Astrocyte of the spinal cord (primary cell): ENCODE measurements around the gene SOHLH2.

Source experiments
- DNase-seq: peaks from one replicate; pipeline ENCODE4 v3.0.0; 2011; ENCODE audit warnings: low read depth, low spot score
- H3K4me3 ChIP-seq: 2 replicates; pipeline ENCODE4 v1.5.1; 2011; ENCODE audit warnings: low read depth, mild to moderate bottlenecking, low read length, moderate library complexity
- in situ Hi-C: cut with HindIII; loops from 2 replicates; pipeline ENCODE4 v1.10.0; 2017; ENCODE audit warnings: low sequenced_read_pairs
- TF ChIP-seq, protein P1 (sequence below): IDR thresholded peaks from 2 replicates; pipeline ENCODE4 v1.5.1; 2012; ENCODE audit warnings: low read depth, mild to moderate bottlenecking, low read length, inconsistent platforms

Gene SOHLH2

DNA sequence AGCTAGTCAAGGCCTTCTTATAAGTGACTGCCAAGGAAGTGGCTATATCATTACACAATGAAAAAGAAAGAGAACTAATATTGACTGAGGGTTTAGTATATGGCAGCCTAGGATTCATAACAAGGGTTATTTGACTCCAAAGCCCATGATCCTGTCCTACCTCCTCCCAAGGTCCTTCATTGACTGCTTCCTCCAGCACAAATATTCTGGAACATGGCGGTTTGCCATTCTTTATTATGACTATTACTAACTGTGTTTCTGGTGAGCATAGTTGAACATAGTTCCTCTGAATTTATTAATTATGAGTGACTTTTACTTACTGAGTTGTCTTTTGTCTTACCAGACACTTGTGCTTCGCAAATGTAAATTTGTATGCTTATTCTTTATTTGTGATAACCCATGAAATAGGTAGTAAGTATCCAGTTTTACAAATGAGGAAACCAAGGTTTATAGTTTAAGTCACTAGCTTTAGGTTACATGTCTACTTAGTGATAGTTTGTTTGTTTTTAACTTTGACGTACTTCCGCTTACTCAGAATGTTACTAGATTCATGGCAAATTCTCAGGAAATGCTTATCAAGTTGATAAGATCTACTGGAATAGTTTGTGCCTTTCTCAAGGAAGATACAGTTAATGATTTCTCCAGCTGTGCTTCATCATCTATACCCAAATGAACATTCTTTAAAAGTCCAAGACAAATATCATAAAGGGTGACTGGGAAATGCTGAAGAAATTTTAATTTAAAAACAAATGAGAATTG is 67.7 kb downstream of the SOHLH2 start:
- in situ Hi-C loops: no loop called here
- TF ChIP-seq, protein P1, sequence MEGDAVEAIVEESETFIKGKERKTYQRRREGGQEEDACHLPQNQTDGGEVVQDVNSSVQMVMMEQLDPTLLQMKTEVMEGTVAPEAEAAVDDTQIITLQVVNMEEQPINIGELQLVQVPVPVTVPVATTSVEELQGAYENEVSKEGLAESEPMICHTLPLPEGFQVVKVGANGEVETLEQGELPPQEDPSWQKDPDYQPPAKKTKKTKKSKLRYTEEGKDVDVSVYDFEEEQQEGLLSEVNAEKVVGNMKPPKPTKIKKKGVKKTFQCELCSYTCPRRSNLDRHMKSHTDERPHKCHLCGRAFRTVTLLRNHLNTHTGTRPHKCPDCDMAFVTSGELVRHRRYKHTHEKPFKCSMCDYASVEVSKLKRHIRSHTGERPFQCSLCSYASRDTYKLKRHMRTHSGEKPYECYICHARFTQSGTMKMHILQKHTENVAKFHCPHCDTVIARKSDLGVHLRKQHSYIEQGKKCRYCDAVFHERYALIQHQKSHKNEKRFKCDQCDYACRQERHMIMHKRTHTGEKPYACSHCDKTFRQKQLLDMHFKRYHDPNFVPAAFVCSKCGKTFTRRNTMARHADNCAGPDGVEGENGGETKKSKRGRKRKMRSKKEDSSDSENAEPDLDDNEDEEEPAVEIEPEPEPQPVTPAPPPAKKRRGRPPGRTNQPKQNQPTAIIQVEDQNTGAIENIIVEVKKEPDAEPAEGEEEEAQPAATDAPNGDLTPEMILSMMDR: no peak
- H3K4me3 ChIP-seq: no peak overlapping the region
- no peak for DNase-seq

DNA sequence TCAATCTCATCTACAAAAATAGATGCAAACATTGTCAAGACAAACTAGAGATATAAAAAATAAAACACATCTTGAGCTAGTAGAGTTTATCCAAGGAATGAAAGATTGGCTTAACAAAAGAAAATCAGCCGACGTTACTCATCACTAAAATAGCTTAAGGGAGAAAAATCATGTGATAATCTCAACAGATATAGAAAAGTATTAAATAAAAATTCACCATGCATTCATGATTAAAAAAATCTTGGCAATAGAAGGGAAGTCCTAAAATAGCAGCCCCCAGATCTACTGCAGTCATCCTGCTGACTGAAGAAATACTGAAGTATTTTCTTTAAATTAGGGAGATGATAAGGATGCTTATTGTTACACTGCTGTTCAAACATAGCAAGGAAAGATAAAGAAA is 70.6 kb downstream of the SOHLH2 start:
- TF ChIP-seq, protein P1: no peak
- in situ Hi-C loops: no loop called here
- H3K4me3 ChIP-seq: no peak overlapping the region
- no peak for DNase-seq

DNA sequence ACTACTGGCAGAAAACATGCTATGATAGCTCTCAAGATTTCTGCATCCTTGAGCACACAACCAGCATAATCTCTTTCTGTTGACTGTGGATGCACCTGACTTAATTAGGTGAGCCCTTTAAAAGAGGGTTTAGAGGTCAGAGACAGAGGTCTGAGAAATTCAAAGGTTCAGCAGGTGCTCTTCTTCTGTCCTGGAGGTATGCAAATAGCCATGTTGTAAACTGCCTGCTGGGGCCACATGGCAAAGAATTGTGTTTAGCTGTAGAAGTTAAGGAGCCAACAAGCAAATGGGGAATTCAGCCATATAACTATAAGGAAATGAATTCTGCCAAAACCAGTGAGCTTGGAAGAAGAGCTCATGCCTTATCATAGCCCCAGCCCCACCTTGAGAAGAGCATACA is 71.6 kb downstream of the SOHLH2 start:
- TF ChIP-seq, protein P1: no peak
- in situ Hi-C loops: no loop called here
- no peak for DNase-seq
- no peak overlapping the region for H3K4me3 ChIP-seq

DNA sequence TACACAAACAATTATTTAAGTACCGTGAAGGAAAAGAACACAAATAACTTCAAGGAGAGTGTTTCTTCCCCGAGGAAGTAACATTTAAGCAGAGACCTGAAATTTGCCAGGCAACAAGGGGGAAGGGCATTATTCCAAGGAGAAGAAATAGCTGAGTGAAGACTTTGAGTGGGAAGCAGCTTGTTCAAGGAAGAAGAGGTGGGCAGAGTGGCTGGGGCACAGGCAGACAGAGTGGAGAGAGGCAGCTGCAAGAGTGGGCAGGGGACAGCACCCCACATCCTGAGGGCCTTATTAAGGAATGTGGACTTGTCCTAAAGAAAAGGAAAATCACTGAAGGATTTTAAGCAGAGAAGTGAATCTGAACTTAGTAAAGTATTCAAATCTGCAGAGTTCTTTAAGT is 78.5 kb downstream of the SOHLH2 start:
- TF ChIP-seq, protein P1: no peak
- no peak for DNase-seq
- in situ Hi-C loops: no loop called here
- no peak overlapping the region for H3K4me3 ChIP-seq

DNA sequence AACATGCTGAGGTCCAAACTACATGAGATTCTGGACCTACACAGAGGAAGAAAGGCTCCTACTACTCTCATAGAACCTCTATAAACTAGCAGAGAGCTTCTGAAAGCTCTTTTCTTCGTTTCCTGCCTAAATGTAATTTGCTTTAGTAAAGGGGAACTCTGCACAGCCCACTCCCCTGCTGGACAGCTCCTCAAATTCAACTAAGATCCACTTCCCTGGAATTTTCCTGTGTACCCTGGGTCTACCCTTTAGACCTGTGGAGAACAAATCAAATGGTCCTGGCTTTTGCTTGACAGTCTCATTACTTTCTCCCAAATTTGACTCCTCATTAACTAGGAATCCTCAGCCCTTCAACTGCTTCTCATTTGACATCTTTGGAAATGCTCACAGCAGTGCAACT is 79.7 kb downstream of the SOHLH2 start:
- no peak overlapping the region for H3K4me3 ChIP-seq
- TF ChIP-seq, protein P1: no peak
- no peak for DNase-seq
- in situ Hi-C loops: no loop called here

DNA sequence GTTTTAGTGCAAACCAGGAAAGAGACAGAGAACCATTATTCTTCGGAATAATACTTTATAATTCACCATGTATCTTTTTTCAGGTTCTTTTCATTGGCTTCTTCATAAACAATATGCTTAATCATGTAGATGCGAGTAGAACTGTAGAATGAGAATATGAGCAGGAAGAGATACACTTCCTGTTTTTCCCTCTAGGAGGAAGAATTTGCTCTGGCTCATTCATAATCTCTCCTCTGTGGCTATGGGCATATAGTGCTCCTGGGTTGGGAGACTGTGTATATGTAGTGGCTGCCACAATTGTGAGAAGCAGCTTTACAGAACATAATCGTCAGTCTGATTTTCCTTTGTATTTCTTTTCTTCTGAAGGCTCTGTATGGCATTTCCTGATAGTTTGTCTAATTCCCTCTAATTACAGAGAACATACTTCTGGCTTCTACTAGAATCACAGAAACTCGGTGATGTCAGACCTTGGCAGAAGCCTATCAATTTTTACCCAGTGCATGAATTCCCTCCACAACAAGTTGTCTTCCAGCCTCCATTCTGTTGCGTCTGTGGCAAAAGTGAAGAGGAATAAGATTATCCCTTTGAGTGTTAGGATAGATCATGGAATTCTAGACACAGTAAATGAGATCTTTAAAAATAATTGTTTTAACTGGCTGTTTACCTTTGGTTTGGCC is 80.3 kb downstream of the SOHLH2 start:
- DNase-seq: no peak
- TF ChIP-seq, protein P1: no peak
- no peak overlapping the region for H3K4me3 ChIP-seq
- in situ Hi-C loops: no loop called here
